ENCODE measurements around the gene WNT5A. TPM values are rescaled to one million over a fixed set of nuclear protein-coding genes. Genes with fewer than 3 reads are reported as not detected.
"Not testable (repeated sequence)": the region's sequence is repeated elsewhere in the genome, so short reads cannot be mapped to it uniquely, and the experiment has no call there.

WNT5A gene
- total and polyA plus RNA-seq, 4 donors = 5.8 to 22.2 (median 11.2) TPM

GRCh38 chr3:55507808-55508207 lies 20.7 kb upstream of the WNT5A start:
- H3K27ac ChIP-seq (ENCODE audit: low read depth in 1 of 2, low read length in 1 of 2) = no peak overlapping the region
- no peaks in the 10 kb centered on the region for H3K36me3 ChIP-seq (ENCODE audit: control insufficient read depth in 4 of 4, insufficient read depth in 4 of 4, low read length in 4 of 4)
- peaks cover 0 to 1% (median 0%) of the 10 kb centered on the region in 3 donors for H3K27me3 ChIP-seq (ENCODE audit: control insufficient read depth in 3 of 3, insufficient read depth in 3 of 3, low read length in 2 of 3)
- peaks cover 0 to 21% (median 0%) of the 10 kb centered on the region in 5 donors for H3K4me1 ChIP-seq (ENCODE audit: control insufficient read depth in 5 of 5, insufficient read depth in 5 of 5, low read length in 5 of 5)
- DNase-seq = no peak
- no peaks in the 10 kb centered on the region for H3K9me3 ChIP-seq (ENCODE audit: control insufficient read depth in 4 of 4, insufficient read depth in 3 of 4, low read length in 3 of 4)
- ATAC-seq (ENCODE audit: insufficient read depth, low FRiP score) = no peak
- H3K4me3 ChIP-seq = no peak overlapping the region
- WGBS, 2 donors = 86 to 90% methylated on average over 1 of the region's 1 CpG
- H3K9ac ChIP-seq (ENCODE audit: insufficient read depth in 1 of 2, low read length in 2 of 2) = no peak overlapping the region
- TF ChIP-seq CTCF (IDR thresholded peaks at IDR 0.05; ENCODE audit: control extremely low read depth, extremely low read depth) = no peak

GRCh38 chr3:55505776-55506175 lies 18.7 kb upstream of the WNT5A start:
- no peak overlapping the region for H3K27ac ChIP-seq (ENCODE audit: low read depth in 1 of 2, low read length in 1 of 2)
- no peak for ATAC-seq (ENCODE audit: insufficient read depth, low FRiP score)
- 58 to 84% methylated on average over 4 of the region's 4 CpGs for WGBS, 2 donors

GRCh38 chr3:55505102-55505501 lies 18.0 kb upstream of the WNT5A start:
- H3K4me3 ChIP-seq; H3K27ac ChIP-seq (ENCODE audit: low read depth in 1 of 2, low read length in 1 of 2); H3K27me3 ChIP-seq (ENCODE audit: control insufficient read depth in 3 of 3, insufficient read depth in 3 of 3, low read length in 2 of 3); H3K4me1 ChIP-seq (ENCODE audit: control insufficient read depth in 5 of 5, insufficient read depth in 5 of 5, low read length in 5 of 5); H3K9me3 ChIP-seq (ENCODE audit: control insufficient read depth in 4 of 4, insufficient read depth in 3 of 4, low read length in 3 of 4); H3K36me3 ChIP-seq (ENCODE audit: control insufficient read depth in 4 of 4, insufficient read depth in 4 of 4, low read length in 4 of 4); H3K9ac ChIP-seq (ENCODE audit: insufficient read depth in 1 of 2, low read length in 2 of 2); ATAC-seq (ENCODE audit: insufficient read depth, low FRiP score): not testable (repeated sequence)
- DNase-seq = peak in 1 of 3 donors; percentile 28
- 60 to 63% methylated on average over 6 of the region's 6 CpGs for WGBS, 2 donors

More at GRCh38 chr3:55505776-55506175, 18.7 kb upstream of the WNT5A start:
- H3K4me3 ChIP-seq = no peak overlapping the region
- DNase-seq = no peak
- H3K4me1 ChIP-seq (ENCODE audit: control insufficient read depth in 5 of 5, insufficient read depth in 5 of 5, low read length in 5 of 5) = peaks cover 0 to under 1% (median 0%) of the 10 kb centered on the region in 5 donors
- no peak overlapping the region for H3K9ac ChIP-seq (ENCODE audit: insufficient read depth in 1 of 2, low read length in 2 of 2)
- no peak for TF ChIP-seq CTCF (IDR thresholded peaks at IDR 0.05; ENCODE audit: control extremely low read depth, extremely low read depth)
- peaks cover 0 to 4% (median 0%) of the 10 kb centered on the region in 3 donors for H3K27me3 ChIP-seq (ENCODE audit: control insufficient read depth in 3 of 3, insufficient read depth in 3 of 3, low read length in 2 of 3)
- no peaks in the 10 kb centered on the region for H3K36me3 ChIP-seq (ENCODE audit: control insufficient read depth in 4 of 4, insufficient read depth in 4 of 4, low read length in 4 of 4)
- no peaks in the 10 kb centered on the region for H3K9me3 ChIP-seq (ENCODE audit: control insufficient read depth in 4 of 4, insufficient read depth in 3 of 4, low read length in 3 of 4)

- no peak overlapping the region for H3K4me3 ChIP-seq
- ATAC-seq (ENCODE audit: insufficient read depth, low FRiP score) = no peak
- no peaks in the 10 kb centered on the region for H3K36me3 ChIP-seq (ENCODE audit: control insufficient read depth in 4 of 4, insufficient read depth in 4 of 4, low read length in 4 of 4)
- H3K27me3 ChIP-seq (ENCODE audit: control insufficient read depth in 3 of 3, insufficient read depth in 3 of 3, low read length in 2 of 3) = peaks cover 0 to 6% (median 0%) of the 10 kb centered on the region in 3 donors
- H3K4me1 ChIP-seq (ENCODE audit: control insufficient read depth in 5 of 5, insufficient read depth in 5 of 5, low read length in 5 of 5) = no peaks in the 10 kb centered on the region
- H3K9ac ChIP-seq (ENCODE audit: insufficient read depth in 1 of 2, low read length in 2 of 2) = no peak overlapping the region
- TF ChIP-seq CTCF (IDR thresholded peaks at IDR 0.05; ENCODE audit: control extremely low read depth, extremely low read depth) = no peak
- H3K9me3 ChIP-seq (ENCODE audit: control insufficient read depth in 4 of 4, insufficient read depth in 3 of 4, low read length in 3 of 4) = no peaks in the 10 kb centered on the region
- no peak for DNase-seq
- WGBS, 2 donors = 83 to 84% methylated on average over 3 of the region's 3 CpGs
- no peak overlapping the region for H3K27ac ChIP-seq (ENCODE audit: low read depth in 1 of 2, low read length in 1 of 2)
Measured at GRCh38 chr3:55501905-55502304, 14.8 kb upstream of the WNT5A start.
